Activated CD4-positive, alpha-beta T cell treated with anti-CD3 and anti-CD28 coated beads for 4 hours (primary cell): ENCODE measurements around the gene TRIM43.
"Not testable (repeated sequence)": the region's sequence is repeated elsewhere in the genome, so short reads cannot be mapped to it uniquely, and the experiment has no call there.

Source experiments
- DNase-seq, 2 donors: peaks; one replicate each; pipeline ENCODE4 v3.0.0-alpha.2; 2020

The TRIM43 gene

DNA sequence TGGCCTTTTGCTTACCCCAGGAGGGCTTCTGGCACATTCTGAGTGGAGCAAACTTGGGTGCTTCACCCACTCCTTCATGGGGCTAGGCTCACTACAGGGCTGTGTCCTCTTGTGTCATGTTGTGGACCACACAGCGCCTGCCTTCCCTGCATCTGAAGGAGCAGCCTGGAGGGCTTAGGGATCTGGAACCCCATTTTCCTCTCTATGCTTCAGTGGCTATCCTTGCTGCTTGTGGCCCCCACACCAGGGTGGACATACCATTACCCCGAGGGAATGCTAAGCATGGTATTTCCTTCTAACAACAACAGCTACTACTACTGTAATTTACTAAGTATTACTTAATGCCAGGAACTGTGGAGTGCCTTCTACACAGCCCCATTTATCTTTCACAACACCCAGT, 50.6 kb downstream of the TRIM43 start:
- DNase-seq, result not testable (repeated sequence)

DNA sequence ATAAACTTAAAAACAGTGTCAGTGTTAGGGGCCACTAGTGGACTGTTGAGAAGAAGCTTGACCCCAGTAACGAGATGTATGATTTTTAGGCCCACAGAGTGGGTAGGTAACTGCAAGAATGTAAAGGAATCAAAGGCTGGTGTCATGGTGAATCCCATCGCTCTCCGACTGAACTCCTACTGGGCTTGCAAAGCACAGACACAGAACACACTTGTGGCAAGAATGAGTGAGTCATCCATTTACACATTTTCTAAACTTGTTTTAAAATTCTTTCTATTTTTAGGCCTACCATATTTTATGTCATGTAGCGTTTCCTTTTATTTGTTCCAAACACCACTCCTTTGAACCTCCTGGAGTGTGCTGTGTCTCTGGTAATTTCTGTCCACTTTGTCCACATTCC, 51.1 kb downstream of the TRIM43 start:
- not testable (repeated sequence) for DNase-seq

DNA sequence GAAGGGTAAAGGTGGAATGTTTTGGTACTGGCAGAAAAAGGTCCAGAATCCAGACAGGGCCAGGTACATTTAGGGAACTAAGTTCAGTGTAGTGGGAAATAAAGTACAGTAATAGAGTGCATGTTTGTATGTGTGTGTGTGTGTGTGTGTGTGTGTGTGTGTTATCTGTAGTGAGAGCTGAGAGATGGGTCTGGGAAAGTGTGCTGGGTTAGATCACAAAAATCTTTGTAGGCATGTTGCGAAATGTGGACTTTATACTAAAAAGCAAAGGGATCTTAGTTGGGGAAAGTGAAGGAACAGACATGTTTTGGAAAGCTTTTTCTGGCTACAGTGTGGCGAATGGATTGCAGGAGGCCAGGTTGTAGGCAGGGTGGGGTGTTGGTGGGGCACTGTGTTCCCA, 53.5 kb downstream of the TRIM43 start:
- DNase-seq, result not testable (repeated sequence)

- DNase-seq, result not testable (repeated sequence)
These were observed 54.6 kb downstream of the TRIM43 start for GRCh38 chr2:95646274-95646994.

DNA sequence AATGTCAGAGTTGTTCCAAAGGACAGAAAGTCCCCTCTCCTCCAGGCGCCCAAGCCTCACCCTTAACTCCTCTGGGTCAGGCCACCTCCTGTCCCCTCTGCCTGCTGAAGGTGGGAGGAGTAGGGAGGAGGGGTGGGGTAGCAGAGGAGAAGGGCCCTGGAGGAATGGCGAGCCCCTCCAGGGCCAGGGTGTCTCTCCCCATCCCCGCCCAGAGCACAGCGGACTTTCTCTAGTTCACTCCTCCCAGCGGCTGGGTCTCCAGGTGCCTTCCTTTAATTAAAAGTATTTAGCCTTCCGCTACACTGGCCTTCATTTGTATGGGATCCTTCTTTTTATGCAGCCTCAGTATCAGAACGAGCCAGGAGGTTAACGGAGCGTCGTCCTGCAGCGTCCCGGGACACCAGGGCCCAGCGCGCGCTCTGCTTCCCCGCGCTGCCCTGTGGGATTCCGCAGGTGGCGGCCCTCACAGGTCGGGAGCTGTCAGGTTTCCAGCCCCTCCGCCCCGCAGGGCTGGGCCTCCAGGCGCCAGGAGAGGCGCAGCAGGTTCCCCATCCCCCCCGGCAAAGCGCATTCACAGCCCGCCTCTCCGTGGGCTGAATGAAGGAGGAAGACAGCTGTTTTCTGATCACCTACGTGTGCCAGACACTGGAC, 57.2 kb downstream of the TRIM43 start:
- DNase-seq, result not testable (repeated sequence)
